Breast epithelium (tissue), 3 donors: ENCODE data around the gene GLIPR1.

Source experiments
- CTCF ChIP-seq, 3 donors: fragments of 450-650 bp; IDR thresholded peaks; one replicate each; pipeline ENCODE4 v1.5.1; 2016 to 2017; ENCODE audit warnings: antibody characterized with exemption in 3 of 3, mild to moderate bottlenecking in 3 of 3, moderate library complexity in 3 of 3
- POLR2AphosphoS5 ChIP-seq, 3 donors: sonication (generic); formaldehyde crosslinking; IDR thresholded peaks; one replicate each; pipeline ENCODE4 v1.6.1; 2017; ENCODE audit warnings: antibody characterized with exemption in 3 of 3

- TF ChIP-seq CTCF (IDR thresholded peaks at IDR 0.05) (no peak), POLR2AphosphoS5 (IDR thresholded peaks at IDR 0.05) (no peak)
Observed at GRCh38 chr12:75443709-75444108, 36.8 kb upstream of the GLIPR1 start.
